ENCODE measurements around the gene EXOC4.

- TF ChIP-seq, protein P1, sequence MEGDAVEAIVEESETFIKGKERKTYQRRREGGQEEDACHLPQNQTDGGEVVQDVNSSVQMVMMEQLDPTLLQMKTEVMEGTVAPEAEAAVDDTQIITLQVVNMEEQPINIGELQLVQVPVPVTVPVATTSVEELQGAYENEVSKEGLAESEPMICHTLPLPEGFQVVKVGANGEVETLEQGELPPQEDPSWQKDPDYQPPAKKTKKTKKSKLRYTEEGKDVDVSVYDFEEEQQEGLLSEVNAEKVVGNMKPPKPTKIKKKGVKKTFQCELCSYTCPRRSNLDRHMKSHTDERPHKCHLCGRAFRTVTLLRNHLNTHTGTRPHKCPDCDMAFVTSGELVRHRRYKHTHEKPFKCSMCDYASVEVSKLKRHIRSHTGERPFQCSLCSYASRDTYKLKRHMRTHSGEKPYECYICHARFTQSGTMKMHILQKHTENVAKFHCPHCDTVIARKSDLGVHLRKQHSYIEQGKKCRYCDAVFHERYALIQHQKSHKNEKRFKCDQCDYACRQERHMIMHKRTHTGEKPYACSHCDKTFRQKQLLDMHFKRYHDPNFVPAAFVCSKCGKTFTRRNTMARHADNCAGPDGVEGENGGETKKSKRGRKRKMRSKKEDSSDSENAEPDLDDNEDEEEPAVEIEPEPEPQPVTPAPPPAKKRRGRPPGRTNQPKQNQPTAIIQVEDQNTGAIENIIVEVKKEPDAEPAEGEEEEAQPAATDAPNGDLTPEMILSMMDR (conservative IDR thresholded peaks at IDR 0.05; ENCODE audit: low read length) = no peak
- TF ChIP-seq EZH2phosphoT487 (IDR thresholded peaks at IDR 0.05; ENCODE audit: borderline replicate concordance) = no peak
Measured at GRCh38 chr7:133983685-133984419, 731.0 kb downstream of the EXOC4 start.
